ENCODE data around the gene NXT1. TPM values are rescaled to one million over a fixed set of nuclear protein-coding genes. Genes with fewer than 3 reads are reported as not detected.

Gene NXT1
- total RNA-seq, 4 donors from 2014 or later: 21.3 to 42.0 (median 26.5) TPM

DNA sequence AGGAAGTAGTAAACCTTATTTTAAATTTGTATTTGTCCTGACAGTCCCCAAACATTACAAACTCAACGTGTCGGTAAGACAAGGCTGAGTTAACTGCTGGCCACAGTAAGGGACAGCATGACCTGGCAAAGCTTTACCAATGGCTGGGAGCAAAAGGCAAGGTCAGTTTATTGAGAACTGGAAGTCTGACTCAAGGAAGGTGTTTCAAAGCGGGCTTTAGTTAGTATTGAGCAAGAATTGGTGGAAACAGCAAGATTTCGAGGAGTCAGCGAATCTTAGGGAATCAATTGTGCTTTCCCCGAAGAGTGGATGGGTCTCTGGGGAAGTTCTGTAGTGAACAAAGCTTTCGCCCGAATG is 10.5 kb downstream of the NXT1 start:
- no peak for ATAC-seq
- H3K36me3 ChIP-seq: peaks cover 0 to 20% of the 10 kb centered on the region in 2 donors
- no peaks in the 10 kb centered on the region for H3K27me3 ChIP-seq
- H3K27ac ChIP-seq: peak overlapping the region; percentile 87 to 100 (median 99)
- H3K4me1 ChIP-seq: peaks cover 2 to 68% (median 19%) of the 10 kb centered on the region in 3 donors
- H3K4me3 ChIP-seq: peak overlapping the region; percentile 32 to 95
- no peaks in the 10 kb centered on the region for H3K9me3 ChIP-seq
- no peak for TF ChIP-seq EP300 (IDR thresholded peaks at IDR 0.05)
- 0% methylated on average over 2 to 8 of the region's 8 CpGs for WGBS, 2 donors (ENCODE audit: low coverage in 1 of 2)

DNA sequence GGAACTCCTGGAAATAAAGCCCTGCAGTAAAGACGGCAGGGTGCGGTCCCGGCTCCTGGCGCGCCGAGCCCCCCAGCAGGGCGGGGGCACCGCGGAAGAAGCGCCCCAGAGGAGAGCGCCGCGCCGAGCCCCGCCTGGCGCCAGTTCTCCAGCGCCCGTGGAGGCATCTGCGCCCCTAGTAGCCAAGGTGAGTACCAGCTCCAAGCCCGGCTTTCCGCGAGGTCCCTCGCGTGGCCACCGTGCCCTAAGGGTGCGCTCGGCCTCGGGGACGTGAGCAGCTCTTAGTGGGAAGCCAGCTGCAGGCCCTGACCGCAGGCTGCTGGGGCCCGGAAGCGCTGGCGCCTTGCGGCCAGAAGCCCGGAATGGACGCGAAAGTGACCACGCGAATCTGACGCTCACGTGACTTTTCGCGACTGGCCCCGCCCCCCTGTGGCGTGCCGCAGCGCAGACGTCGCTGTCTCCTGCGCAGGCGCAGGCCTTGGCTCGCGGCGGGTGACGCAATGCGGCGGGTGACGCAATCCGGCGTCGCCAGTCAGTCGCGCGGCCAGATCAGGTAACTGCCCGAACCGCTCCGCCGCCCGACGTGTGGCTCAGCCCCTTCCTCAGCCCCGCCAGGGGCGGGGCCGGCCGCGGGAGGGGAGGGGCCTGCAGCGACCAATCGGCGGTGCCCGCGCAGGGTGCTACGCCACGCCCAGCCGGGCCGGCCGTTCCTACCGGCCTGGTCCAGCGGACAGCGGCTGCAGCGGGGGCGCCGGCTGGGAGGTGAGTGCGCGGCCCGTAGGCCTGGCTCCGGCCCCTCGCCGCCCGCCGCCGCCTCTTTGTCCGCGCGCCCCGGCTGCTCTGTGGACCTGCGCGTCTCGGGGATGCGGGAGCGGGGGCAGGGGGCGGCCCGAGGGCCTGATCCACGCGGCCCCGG is 11.1 kb downstream of the NXT1 start, which contains the start of gene GZF1:
Gene GZF1, plus strand, starts transcription at position 707 of the 916 bp plus-strand sequence. CDS start 2,202 bp downstream, outside the sequence.
- H3K27me3 ChIP-seq: no peaks in the 10 kb centered on the region

DNA sequence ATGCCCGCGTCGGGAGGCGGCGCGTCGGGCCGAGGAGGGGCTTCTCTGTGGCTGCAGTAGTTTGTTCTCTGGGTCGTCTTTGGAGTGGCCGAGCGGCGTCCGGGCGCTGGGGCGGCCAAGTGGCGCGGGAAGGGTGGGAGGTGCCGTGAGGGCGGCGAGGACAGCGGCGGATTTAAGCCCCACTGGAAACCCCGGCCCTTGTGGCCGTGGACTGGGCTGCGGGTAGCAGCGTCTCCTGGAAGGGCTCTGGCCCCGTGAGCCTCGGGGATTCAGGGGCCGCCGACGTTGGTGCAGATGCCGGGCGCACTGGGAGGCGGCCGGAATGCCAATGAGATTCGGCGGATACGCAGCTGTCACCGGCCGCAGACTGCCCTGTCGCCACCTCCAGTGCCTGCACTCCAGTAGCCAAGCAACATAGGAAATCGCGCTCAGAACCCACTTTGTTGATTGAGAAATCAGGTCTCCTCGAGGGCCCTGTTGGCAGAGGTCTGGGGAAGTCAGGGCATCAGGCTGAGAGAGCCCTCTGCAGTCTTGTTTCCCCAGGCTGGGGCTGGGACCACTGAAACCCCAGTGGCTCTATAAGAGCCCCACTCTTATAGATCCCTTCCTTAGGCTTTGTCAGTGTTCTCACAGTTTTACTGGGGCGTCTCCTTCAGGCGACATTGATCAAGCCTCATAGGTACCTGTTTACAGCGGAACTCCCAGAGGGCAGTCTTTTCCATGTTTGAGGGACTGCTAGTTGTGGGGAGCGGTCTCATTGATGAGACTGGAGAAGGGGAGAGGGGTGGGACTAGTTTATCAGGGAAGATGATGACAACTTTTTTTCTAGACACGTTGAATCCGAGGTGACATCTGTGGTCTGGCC is 12.0 kb downstream of the NXT1 start:
- WGBS, 2 donors (ENCODE audit: low coverage in 1 of 2): 14 to 23% methylated on average over 2 to 6 of the region's 50 CpGs
- TF ChIP-seq, protein P1, sequence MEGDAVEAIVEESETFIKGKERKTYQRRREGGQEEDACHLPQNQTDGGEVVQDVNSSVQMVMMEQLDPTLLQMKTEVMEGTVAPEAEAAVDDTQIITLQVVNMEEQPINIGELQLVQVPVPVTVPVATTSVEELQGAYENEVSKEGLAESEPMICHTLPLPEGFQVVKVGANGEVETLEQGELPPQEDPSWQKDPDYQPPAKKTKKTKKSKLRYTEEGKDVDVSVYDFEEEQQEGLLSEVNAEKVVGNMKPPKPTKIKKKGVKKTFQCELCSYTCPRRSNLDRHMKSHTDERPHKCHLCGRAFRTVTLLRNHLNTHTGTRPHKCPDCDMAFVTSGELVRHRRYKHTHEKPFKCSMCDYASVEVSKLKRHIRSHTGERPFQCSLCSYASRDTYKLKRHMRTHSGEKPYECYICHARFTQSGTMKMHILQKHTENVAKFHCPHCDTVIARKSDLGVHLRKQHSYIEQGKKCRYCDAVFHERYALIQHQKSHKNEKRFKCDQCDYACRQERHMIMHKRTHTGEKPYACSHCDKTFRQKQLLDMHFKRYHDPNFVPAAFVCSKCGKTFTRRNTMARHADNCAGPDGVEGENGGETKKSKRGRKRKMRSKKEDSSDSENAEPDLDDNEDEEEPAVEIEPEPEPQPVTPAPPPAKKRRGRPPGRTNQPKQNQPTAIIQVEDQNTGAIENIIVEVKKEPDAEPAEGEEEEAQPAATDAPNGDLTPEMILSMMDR (IDR thresholded peaks at IDR 0.05): peak in 1 of 4 experiments; percentile 11
- TF ChIP-seq EP300 (IDR thresholded peaks at IDR 0.05): no peak
- TF ChIP-seq POLR2AphosphoS5 (IDR thresholded peaks at IDR 0.05): no peak
- TF ChIP-seq POLR2A (IDR thresholded peaks at IDR 0.05): no peak
- Histone ChIP-seq H3K36me3 (peaks cover 0 to 20% of the 10 kb centered on the region in 2 donors), H3K4me1 (peaks cover 2 to 73% (median 24%) of the 10 kb centered on the region in 3 donors), H3K4me3 (peak overlapping the region; percentile 49 to 95), H3K27me3 (no peaks in the 10 kb centered on the region), H3K27ac (peak overlapping the region; percentile 71 to 100 (median 99)), H3K9me3 (no peaks in the 10 kb centered on the region)
- no peak for ATAC-seq

More for the DNA sequence above, 11.1 kb downstream of the NXT1 start, which contains the start of gene GZF1:
- WGBS, 2 donors (ENCODE audit: low coverage in 1 of 2): no CpG with 5 or more reads among the region's 114 CpGs
- Histone ChIP-seq H3K36me3 (peaks cover 0 to 20% of the 10 kb centered on the region in 2 donors), H3K27ac (peak within 1 kb of the TSS; percentile 87 to 100 (median 99)), H3K4me1 (peaks cover 2 to 73% (median 21%) of the 10 kb centered on the region in 3 donors), H3K4me3 (peak within 1 kb of the TSS; percentile 49 to 95), H3K9me3 (no peaks in the 10 kb centered on the region)
- peak; percentile 90 for ATAC-seq
- TF ChIP-seq POLR2A (IDR thresholded peaks at IDR 0.05) (peak; percentile 98), EP300 (IDR thresholded peaks at IDR 0.05) (peak; percentile 58), POLR2AphosphoS5 (IDR thresholded peaks at IDR 0.05) (peak; percentile 99)
- TF ChIP-seq, protein P1 (IDR thresholded peaks at IDR 0.05): peak in 3 of 4 experiments; percentile 25 to 50 (median 33)

DNA sequence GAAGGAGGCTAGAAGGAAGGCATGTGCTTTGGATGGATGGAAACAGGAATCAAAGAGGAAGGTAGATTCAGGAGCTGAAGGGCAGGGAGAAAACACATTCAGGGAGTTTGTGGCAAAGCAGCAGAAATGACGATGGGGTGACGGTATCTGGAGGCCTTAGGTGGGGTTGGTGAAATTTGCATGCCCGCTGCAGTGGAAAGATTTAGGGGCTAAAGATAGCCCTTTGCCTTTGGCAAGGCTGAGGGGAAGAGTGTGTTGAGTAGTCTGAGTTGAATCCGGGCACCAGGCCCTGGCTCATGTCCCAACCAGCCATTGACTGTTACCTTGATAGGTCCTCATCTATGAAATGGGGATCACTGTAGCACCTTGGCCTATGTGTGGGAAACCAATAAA is 12.7 kb downstream of the NXT1 start:
- no peaks in the 10 kb centered on the region for H3K27me3 ChIP-seq
- no peaks in the 10 kb centered on the region for H3K9me3 ChIP-seq
- no peak for TF ChIP-seq POLR2AphosphoS5 (IDR thresholded peaks at IDR 0.05)
- TF ChIP-seq EP300 (IDR thresholded peaks at IDR 0.05): no peak
- TF ChIP-seq POLR2A (IDR thresholded peaks at IDR 0.05): no peak
- peaks cover 0 to 20% of the 10 kb centered on the region in 2 donors for H3K36me3 ChIP-seq
- H3K27ac ChIP-seq: peak overlapping the region in 3 of 4 donors; percentile 99 to 100 (median 99)
- peak overlapping the region in 1 of 2 donors; percentile 95 for H3K4me3 ChIP-seq
- 40 to 59% methylated on average over 1 to 4 of the region's 4 CpGs for WGBS, 2 donors (ENCODE audit: low coverage in 1 of 2)
- peaks cover 2 to 78% (median 24%) of the 10 kb centered on the region in 3 donors for H3K4me1 ChIP-seq
- ATAC-seq: no peak

DNA sequence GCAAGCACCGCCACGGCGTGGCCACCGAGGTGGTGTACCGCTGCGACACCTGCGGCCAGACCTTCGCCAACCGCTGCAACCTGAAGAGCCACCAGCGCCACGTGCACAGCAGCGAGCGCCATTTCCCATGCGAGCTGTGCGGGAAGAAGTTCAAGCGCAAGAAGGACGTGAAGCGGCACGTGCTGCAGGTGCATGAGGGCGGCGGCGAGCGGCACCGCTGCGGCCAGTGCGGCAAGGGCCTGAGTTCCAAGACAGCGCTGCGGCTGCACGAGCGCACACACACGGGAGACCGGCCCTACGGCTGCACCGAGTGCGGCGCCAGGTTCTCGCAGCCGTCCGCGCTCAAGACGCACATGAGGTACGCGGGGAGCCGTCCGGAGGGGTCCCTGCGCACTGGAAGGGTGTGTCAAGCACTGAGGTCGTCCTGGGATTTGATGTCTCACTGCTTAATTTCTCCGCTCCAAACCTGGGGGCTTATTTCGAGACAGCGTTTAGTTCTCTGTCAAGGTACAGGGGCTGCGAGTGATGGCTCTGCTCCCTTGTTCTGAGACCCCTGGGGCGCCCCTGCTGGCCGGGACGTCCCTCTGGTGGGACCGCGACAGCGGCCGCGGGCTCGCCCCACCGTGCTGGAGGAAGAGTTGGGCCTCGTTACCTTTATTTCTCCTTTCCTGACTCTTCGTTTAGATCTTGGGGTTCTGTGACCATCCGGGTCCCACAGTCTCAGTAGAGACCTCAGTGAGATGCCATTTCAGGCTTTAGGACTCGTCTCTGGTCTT is 15.0 kb downstream of the NXT1 start:
- TF ChIP-seq POLR2AphosphoS5 (IDR thresholded peaks at IDR 0.05): no peak
- TF ChIP-seq EP300 (IDR thresholded peaks at IDR 0.05): no peak
- TF ChIP-seq, protein P1 (IDR thresholded peaks at IDR 0.05): no peak
- no peak for TF ChIP-seq POLR2A (IDR thresholded peaks at IDR 0.05)

More for the DNA sequence above, 15.0 kb downstream of the NXT1 start:
- Histone ChIP-seq H3K27ac (peak overlapping the region in 1 of 4 donors; percentile 22), H3K36me3 (peaks cover 0 to 41% of the 10 kb centered on the region in 2 donors), H3K9me3 (no peaks in the 10 kb centered on the region), H3K4me1 (peaks cover 2 to 68% (median 24%) of the 10 kb centered on the region in 3 donors), H3K4me3 (no peak overlapping the region), H3K27me3 (no peaks in the 10 kb centered on the region)
- 80 to 94% methylated on average over 4 to 43 of the region's 65 CpGs for WGBS, 2 donors (ENCODE audit: low coverage in 1 of 2)
- no peak for ATAC-seq

Measured in gastroesophageal sphincter (tissue), 4 donors.